TTC549 (cell line): ENCODE results near the gene FARP1.

ENCODE experiments used
- FAIRE-seq: peaks from 2 replicates; lab custom pipeline; 2012; peaks lifted over from hg19 to GRCh38; lab: Jason Lieb, UNC

FARP1 gene

DNA sequence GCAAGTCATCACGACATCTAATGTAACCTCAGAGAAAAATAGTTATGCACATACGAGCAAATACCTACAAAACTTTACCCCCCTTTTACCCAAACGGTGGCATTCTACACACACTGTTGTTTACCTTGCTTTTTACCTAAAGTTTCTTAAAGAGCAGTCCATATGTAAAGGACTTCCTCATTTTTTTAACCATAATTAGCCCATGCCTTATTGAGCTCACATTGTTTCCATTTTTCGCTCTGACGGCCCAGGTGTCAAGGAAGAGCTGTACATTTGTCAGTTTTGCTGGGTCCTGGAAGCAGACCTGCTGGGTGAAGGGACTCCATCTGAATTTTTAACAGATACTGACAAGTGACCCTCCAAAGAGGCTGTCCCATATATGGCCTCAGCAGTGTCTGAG lies 344.6 kb downstream of the FARP1 start:
- no peak for FAIRE-seq

DNA sequence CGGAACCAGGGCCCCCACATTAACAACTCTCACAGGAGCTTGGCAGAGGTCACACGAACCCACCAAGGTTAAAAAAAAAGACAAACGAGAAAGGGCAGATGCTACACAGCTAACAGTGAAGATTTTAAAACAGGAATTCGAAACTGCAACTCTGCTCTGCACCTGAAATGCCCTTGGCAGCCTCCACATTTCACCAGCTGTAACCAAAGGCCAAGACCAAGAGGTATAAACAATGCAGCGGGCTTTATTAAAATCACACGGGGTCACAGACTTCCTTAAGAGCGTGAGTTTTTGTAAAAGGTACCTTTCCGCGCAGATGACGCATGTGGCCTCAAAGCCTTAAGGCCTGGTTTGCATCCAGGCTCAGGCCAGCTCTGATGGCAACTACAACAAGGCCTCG lies 345.8 kb downstream of the FARP1 start:
- FAIRE-seq: no peak

DNA sequence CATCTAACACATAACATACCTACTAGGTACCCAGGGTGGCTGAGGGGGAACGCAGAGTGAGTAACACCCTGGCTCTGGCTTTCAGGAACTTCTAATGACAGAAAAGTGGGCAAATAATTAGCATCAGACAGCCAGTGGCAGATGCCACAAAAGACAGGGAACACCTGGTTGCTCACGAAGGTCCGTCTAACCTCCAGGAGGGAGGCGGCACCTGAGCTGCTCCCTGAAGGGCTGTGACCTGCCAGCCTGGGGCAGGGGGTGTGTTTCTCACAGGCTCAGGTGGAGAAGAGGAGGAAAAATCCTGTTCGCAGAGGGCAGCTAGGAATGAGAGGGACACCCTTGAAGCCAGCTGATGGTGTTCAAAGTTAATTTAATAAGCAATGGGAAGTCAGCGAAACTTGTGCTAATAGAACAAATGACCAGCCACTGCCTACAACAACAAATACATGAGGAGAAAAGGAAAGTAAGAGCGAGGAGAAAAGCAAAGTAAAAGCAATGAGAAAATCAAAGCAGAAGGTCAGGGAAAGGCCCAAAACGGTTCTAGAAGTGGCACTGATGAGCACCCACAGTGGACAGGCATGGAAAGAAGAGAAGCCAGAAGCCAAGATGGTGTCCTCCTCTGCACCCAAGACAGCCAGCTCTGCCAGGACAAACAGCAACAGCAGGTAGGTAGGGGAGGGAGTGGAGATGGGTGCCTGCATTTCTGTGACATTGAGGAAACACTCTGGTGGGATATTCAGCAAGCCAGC lies 346.7 kb downstream of the FARP1 start:
- no peak for FAIRE-seq

DNA sequence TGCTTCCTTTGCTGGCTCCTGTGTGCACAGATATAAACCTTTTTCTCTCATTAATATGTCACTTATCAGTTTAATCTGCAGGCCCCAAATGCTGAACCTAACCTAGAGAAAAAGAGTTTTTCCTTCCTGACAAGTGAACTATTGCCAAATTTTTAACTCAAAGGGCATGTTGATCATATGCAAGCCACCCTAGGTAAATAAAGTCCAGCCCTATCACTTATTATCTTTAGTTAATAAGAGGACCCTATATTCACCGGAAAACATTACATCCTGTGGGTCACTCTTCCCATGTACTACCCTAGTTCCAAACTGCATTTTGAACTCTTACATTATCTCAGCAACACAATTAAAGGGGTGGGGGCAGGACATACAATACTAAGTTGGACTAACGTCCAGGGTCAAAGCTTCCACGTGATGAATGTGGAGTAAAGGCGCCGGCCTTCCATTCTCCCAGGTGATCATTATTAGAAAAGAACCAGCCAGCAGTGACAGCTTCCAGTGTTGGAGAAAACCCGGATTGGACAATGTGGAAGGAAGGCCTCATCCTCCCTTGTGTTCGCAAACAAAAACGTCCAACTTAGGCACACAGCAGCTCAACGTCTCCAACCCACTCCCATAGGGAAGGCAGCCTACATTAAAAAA lies 347.4 kb downstream of the FARP1 start:
- no peak for FAIRE-seq

DNA sequence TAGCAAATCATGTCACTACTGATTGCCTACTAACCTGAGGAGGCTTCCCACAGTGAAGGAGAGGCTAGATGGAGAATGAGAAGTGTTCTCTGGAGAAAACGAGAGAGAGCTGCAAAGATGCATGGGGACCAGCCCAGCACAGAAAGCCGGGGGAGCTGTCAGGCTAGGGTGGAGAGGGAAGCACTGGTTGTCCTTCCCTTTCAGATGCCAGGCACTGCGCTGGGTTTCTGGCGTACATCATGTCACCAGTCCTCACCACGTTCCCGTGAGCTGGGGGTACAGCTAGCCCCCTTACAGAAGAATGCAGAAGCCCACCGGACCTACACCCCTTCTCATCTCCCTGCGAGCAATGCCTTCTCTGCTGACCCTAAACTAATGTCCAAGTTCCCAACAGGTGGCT lies 348.0 kb downstream of the FARP1 start:
- FAIRE-seq: no peak

DNA sequence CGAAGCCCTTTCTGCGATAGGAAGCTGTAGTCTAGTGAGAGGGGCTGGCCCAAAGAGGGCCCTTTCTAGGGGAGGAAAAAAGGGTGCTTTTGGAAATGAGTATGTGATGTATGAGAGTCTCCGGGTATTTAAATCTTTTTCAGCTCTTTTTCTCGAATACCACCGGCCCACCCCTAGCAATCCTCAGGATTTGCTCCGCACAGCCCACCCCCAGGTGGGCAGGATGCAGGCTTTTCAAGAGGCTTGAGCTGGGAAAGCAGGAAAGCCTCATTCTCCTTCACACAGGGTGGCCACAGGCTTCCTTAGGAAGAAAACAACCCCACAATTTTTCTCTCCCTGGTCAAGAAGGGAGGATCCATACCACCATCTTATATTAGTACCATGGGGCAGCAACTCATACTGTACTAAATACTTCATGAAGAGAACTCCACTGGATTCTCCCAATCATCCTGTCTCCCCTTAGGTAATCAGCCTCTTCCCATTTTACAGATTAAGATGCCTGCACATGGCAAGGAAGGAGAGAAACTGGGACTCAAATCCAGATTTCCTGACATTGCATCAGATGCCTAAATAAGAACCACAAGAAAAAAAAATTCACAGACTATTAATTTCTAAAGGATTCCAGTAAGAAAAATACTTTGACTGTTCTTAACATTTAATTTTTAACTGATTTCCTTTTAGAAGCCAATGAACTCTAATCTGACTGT lies 349.6 kb downstream of the FARP1 start:
- FAIRE-seq: no peak

DNA sequence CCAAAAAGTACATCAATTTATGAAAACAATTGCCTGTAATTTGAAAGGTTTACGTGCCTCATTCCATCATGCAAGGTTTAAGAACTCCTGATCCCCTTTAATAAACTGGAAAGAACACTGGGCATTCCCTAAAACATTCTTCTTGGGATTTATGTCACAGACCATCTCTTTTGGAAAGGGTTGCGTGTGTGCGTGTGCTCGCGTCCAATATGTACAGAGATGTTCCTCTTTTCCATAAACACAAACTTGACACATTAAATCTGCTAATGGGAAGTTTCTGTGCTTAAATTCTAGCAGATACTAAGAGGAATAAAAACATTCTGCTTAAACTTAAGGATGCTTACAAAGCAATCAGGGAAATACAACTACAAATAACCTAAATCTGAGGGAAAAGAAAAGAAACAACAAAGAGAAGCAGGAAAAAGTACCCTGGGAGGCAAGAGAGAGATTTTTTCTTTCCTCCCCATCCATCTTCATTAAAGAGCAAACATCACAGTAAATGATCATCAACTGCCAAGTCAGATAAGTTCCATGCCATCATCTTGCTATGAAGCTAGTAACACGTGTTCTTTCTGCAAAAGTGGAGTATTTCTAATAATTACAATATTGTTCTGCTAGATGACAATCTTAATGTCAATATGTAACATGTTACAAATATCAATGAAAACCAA lies 350.3 kb downstream of the FARP1 start:
- no peak for FAIRE-seq

DNA sequence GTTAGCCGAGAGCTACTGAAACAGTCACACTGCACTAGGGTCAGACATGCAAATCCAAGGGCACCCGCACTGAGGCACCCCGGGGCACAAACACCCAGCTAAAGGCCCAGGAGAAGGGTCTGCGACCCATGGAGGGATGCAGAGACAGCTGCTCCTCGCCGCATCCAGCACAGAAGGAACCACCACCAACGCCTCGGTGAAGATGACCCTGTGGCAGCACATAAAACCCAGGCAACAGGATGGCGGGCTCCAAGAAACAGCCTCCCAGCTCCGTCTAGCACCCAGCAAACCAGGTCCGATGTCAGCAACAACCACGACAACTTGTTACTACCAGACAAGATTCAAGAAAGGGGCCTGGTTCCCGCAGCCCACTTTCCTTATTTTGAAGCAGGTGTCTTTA lies 351.9 kb downstream of the FARP1 start:
- no peak for FAIRE-seq

DNA sequence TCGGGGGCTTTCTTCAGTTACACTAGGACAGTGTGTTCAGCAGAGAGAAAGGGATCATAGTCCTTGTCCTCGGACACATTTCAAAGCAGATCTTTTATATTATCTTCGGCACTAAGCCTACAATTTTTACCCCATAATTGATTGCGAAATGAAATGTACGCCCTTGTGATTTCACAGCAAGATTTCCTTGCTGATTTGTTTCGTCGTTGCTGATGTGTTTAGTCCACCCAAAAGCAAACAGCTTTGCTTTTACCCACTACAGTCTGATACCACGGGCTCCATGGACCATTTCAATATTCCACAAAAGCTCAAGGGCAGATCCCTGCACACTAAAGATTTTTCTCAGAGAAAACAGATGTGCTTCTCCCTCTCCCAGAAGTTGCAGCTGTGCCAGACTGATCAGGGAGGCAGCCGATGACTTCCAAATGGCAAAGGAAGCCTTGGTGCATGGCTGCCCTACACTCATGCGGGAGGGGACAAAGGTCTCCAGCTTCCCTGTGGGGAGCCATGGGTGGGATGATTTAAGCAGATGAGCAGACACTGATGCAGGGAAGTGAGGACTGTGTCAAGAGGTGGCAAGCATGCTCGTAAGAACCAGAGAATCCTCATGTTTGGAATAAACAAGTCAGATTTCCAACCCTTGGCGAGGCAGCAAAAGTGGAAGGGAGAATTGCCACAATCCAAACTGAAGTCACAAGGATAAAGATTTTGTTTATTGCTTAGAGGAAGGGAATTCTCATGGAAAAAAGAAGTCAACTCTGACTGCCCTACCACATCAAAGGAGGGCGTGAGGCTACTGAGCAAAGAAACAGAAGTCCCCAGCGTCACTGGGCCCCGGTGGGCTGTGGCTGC lies 353.0 kb downstream of the FARP1 start:
- no peak for FAIRE-seq

DNA sequence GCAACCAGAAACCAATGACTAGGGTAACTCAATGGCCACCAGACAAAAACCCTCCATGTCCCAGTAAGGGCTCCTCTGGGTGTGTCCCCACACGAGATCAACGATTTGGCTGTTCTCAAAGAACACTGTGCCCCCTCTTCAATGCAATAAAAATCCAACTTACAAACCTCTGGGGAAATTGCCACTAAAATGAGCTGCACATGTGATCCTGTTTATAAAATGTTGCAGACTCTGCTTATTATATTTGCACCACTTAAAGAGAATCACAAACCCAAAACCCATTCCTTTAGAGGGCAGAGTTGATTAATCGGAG lies 353.5 kb downstream of the FARP1 start:
- FAIRE-seq: no peak

DNA sequence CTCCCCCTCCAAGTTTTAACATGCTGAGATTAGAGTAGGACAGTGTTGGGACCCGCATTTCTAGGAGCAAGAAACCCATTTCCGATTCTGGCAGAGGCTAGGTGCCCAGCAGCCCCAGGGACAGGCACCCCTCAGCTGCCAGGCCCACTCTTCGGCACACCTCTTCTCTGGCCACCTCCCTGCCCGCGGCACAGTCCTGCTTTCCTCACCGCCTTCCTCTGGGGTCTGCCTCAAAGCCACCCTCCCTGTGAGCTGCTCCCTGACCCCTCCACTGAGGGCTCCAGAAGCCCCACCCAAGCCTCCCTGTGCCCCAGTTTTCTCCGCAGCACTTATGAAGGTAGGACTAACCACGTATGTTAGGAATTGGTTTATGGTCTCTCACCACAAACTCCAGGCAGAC lies 354.1 kb downstream of the FARP1 start:
- FAIRE-seq: no peak

DNA sequence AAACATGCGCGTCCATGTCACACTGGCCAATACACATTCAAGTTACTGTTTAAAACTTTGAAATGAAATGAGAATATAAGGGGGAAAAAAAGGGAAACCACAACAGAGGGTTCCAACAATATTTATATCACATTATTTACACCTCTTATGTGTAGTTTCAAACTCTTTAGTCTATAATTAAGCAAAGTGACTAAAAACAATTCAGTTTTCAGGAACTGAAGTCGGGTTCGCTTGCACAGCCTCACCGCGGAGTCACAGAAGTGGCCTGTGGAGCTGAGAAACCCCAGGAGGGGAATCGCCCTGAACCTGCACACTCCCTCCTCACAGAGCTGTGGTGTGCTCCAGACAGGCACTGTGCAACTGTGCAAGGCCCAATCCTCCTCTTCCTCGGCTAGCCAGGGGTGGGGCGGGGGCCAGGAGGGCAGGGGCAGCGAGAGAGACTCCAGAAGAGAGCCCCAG lies 358.1 kb downstream of the FARP1 start:
- FAIRE-seq: no peak

DNA sequence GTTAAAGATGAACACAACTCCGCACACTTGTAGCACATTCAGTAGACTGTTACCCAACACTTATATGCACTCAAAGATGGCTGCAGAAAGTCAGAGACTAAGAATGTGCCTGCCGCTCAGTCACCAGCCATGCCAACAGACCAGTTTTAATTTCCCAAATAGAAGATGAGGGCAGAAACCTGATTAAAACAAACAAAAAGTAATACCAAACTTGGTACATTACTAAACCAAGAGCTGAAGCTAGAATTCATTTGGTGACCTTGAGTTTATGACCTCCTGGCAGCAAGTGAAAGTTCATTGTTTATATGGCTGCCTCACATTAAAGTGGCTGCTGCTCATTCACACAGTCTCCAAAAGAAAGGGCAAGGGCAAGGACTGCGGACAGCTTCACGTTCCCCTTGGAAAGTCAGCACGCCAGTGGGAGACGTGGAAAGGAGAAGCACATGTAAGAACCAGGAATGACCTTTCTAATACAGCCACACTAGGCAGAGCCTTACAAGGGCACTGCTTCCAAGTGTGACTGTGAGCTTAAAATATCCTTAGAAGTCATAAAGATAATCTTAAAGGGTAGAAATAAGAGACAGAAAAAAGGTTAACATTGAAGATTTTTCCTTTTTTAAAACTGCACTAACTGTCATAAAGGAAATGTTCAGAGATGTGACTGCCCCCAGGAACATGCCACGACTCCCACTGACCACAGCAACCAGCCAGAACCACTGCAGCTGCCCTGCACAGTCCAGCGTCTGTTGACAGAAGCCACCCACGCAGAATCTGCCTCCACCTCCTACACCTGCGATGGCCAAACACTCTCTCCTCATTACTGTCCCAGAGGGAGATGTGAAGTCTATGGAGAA lies 360.5 kb downstream of the FARP1 start:
- FAIRE-seq: no peak

DNA sequence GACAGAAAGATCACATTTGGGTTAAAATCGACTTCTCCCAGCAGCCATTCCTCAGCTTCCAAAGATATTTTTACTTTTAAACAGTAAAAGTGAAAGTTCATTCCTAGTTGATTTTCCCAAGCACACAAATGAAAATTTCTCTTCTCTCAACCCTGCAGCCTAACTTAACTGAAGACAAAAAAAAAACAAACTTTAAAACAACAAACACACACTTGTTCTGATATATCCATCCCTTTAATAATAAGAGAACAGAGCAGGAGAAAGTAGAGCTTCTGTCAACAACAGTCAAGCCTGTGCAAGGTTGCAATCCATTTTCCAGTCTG lies 361.1 kb downstream of the FARP1 start:
- FAIRE-seq: no peak

DNA sequence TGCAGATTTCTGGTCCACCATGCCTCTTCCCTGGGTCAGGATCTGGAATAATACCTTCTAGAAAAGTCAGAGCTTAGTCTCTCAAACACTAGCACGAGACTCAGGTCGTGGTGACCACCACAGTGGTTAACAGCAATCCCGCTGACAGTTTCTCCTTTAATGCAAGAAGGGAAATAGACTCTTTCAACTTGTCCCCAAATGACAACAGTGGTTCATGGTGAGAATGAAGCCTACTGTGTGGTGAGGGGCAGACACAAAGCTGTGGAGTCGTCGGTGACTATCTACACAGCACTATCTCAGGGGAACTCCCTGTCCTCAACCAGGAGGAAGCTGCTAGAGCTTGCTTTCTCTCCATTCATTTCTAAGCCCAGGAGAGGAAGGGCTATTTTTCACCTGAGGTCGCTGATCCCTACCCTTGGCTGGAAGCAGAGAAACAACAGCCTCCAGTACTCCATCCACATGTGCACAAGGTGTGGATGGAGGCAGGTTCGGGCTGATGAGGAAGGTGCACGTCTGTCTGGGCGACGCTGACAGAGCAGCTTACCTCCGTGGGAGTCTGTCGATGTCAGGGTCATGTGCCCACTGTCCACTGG lies 361.6 kb downstream of the FARP1 start:
- FAIRE-seq: no peak
